SK-N-SH treated with all-trans-retinoic acid at 6 μM for 48 hours (cell line): ENCODE measurements around the gene RNASEH2B.

Experiments used
- ATAC-seq: fragments of 200-7000 bp; cut with Tn5 transposase; 3 replicates; pipeline ENCODE4 v1.9.1; 2020; ENCODE audit warnings: mild to moderate bottlenecking, moderate library complexity
- BACH2 ChIP-seq: fragments of 250-450 bp; sonication (Bioruptor Pico); IDR thresholded peaks from 2 replicates; pipeline ENCODE4 v1.9.0; 2021; ENCODE audit warnings: mild to moderate bottlenecking, borderline replicate concordance
- CREB5 ChIP-seq: fragments of 250-450 bp; sonication (Bioruptor Pico); IDR thresholded peaks from 2 replicates; pipeline ENCODE4 v1.5.1; 2020; ENCODE audit warnings: low read depth, mild to moderate bottlenecking, moderate library complexity
- CSDC2 ChIP-seq: fragments of 250-450 bp; sonication (Bioruptor Pico); IDR thresholded peaks from 2 replicates; pipeline ENCODE4 v1.5.0; 2020; ENCODE audit warnings: mild to moderate bottlenecking, moderate library complexity
- GLIS3 ChIP-seq: fragments of 250-450 bp; sonication (Bioruptor Pico); IDR thresholded peaks from 2 replicates; pipeline ENCODE4 v1.5.0; 2020; ENCODE audit warnings: mild to moderate bottlenecking, moderate library complexity
- OSR1 ChIP-seq: fragments of 250-450 bp; sonication (Bioruptor Pico); IDR thresholded peaks from 2 replicates; pipeline ENCODE4 v1.8.0; 2022; ENCODE audit warnings: moderate library complexity, mild to moderate bottlenecking, inconsistent platforms
- POU6F1 ChIP-seq: fragments of 250-450 bp; sonication (Bioruptor Pico); IDR thresholded peaks from 2 replicates; pipeline ENCODE4 v1.8.0; 2021; ENCODE audit warnings: low read depth, mild to moderate bottlenecking, moderate library complexity, borderline replicate concordance
- PPARA ChIP-seq: fragments of 250-450 bp; sonication (Bioruptor Pico); IDR thresholded peaks from 2 replicates; pipeline ENCODE4 v1.5.0; 2020; ENCODE audit warnings: mild to moderate bottlenecking, borderline replicate concordance
- RARB ChIP-seq: fragments of 250-450 bp; sonication (Bioruptor Pico); IDR thresholded peaks from 2 replicates; pipeline ENCODE4 v1.8.0; 2021; ENCODE audit warnings: mild to moderate bottlenecking, moderate library complexity
- SNAI2 ChIP-seq: fragments of 250-450 bp; sonication (Bioruptor Pico); IDR thresholded peaks from 2 replicates; pipeline ENCODE4 v1.5.0; 2020; ENCODE audit warnings: mild to moderate bottlenecking, moderate library complexity
- TCF4 ChIP-seq: fragments of 250-450 bp; sonication (Bioruptor Pico); IDR thresholded peaks from 2 replicates; pipeline ENCODE4 v1.8.0; 2021; ENCODE audit warnings: mild to moderate bottlenecking, moderate library complexity, borderline replicate concordance
- TOX ChIP-seq: fragments of 250-450 bp; sonication (Bioruptor Pico); IDR thresholded peaks from 2 replicates; pipeline ENCODE4 v1.8.0; 2021; ENCODE audit warnings: mild to moderate bottlenecking, moderate library complexity, borderline replicate concordance
- TSHZ2 ChIP-seq: fragments of 250-450 bp; sonication (Bioruptor Pico); IDR thresholded peaks from 2 replicates; pipeline ENCODE4 v1.5.0; 2020; ENCODE audit warnings: mild to moderate bottlenecking, moderate library complexity
- ZC3H10 ChIP-seq: fragments of 250-450 bp; sonication (Bioruptor Pico); IDR thresholded peaks from 2 replicates; pipeline ENCODE4 v1.5.1; 2021; ENCODE audit warnings: mild to moderate bottlenecking, moderate library complexity
- ZFP3 ChIP-seq: fragments of 250-450 bp; sonication (Bioruptor Pico); IDR thresholded peaks from 2 replicates; pipeline ENCODE4 v1.5.0; 2020; ENCODE audit warnings: mild to moderate bottlenecking, moderate library complexity
- ZFP30 ChIP-seq: fragments of 450-650 bp; formaldehyde crosslinking; IDR thresholded peaks from 2 replicates; pipeline ENCODE4 v1.5.0; 2022; ENCODE audit warnings: mild to moderate bottlenecking, moderate library complexity
- ZNF565 ChIP-seq: fragments of 450-650 bp; formaldehyde crosslinking; conservative IDR thresholded peaks from 2 replicates; pipeline ENCODE4 v1.5.0; 2020; ENCODE audit warnings: low read depth, mild to moderate bottlenecking, moderate library complexity
- ZNF8 ChIP-seq: fragments of 450-650 bp; formaldehyde crosslinking; IDR thresholded peaks from 2 replicates; pipeline ENCODE4 v1.5.0; 2020; ENCODE audit warnings: mild to moderate bottlenecking, moderate library complexity
- TF ChIP-seq, protein P1 (sequence below): fragments of 250-450 bp; sonication (Bioruptor Pico); IDR thresholded peaks from 2 replicates; pipeline ENCODE4 v1.5.1; 2021; ENCODE audit warnings: mild to moderate bottlenecking, moderate library complexity

RNASEH2B gene

GRCh38 chr13:50893211-50893852 is 16.3 kb upstream of the RNASEH2B start (continued):
- TF ChIP-seq TOX (no peak), OSR1 (CRISPR knock-in tag) (no peak), ZFP3 (CRISPR knock-in tag) (no peak), ZC3H10 (no peak), ZNF8 (CRISPR knock-in tag) (0 out of 2 replicates have a peak, but pooled peaks have one; percentile 18), ZFP30 (CRISPR knock-in tag) (no peak), TSHZ2 (CRISPR knock-in tag) (peak; percentile 95), TCF4 (peak; percentile 94), CSDC2 (CRISPR knock-in tag) (no peak), GLIS3 (CRISPR knock-in tag) (no peak)
- TF ChIP-seq, protein P1, sequence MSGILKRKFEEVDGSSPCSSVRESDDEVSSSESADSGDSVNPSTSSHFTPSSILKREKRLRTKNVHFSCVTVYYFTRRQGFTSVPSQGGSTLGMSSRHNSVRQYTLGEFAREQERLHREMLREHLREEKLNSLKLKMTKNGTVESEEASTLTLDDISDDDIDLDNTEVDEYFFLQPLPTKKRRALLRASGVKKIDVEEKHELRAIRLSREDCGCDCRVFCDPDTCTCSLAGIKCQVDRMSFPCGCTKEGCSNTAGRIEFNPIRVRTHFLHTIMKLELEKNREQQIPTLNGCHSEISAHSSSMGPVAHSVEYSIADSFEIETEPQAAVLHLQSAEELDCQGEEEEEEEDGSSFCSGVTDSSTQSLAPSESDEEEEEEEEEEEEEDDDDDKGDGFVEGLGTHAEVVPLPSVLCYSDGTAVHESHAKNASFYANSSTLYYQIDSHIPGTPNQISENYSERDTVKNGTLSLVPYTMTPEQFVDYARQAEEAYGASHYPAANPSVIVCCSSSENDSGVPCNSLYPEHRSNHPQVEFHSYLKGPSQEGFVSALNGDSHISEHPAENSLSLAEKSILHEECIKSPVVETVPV = peak; percentile 88; the same call in 1 of the 2 replicates
- TF ChIP-seq, all 23 proteins: peak for 9

DNA sequence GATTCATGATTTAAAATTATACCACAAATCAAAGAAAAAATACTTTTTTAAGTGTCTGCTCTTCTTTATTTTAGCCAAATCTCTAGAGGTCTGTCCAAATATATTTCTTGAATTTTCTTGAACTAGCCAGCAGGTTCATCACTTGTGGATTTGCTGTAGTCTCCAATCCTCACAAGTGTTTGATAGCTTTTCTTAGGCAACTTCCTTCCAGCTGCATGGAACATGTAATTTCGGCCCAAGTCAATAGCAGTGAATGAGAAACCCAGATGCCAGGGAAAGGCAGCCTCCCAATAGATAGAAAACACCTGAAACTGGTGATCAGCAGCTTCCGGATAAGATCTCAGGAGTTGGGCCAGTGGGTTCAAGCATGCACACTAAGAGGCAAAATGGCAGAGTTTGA is 15.6 kb upstream of the RNASEH2B start:
- no peak for TF ChIP-seq ZNF565
- TF ChIP-seq ZC3H10 = no peak
- ATAC-seq = no peak

DNA sequence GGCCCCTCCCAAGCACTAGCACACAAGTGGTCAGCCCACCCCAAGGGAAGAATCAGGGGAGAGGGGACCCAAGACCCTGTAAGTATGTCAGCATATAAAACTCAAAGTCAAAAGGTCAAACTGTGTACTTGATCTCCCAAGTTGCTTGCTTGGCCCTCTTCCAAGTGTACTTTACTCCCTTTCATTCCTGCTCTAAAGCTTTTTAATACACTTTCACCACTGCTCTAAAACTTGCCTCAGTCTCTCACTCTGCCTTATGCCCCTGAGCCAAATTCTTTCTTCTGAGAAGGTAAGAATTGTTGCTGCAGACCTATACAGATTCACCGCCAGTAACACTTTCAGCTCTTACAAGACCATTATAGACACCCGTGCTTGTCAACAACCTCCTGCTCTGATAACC is 15.1 kb upstream of the RNASEH2B start:
- no peak for ATAC-seq
- TF ChIP-seq SNAI2 (CRISPR knock-in tag) (no peak), CREB5 (no peak), TSHZ2 (CRISPR knock-in tag) (no peak), POU6F1 (CRISPR knock-in tag) (no peak), BACH2 (CRISPR knock-in tag) (no peak), CSDC2 (CRISPR knock-in tag) (no peak), ZNF565 (no peak), PPARA (CRISPR knock-in tag) (no peak), RARB (CRISPR knock-in tag) (no peak), ZFP3 (CRISPR knock-in tag) (no peak)
- TF ChIP-seq, protein P1 = no peak
